Mammary epithelial cell (primary cell): ENCODE measurements around the gene MAP7D3.

Experiments used
- CTCF ChIP-seq, 2 donors: IDR thresholded peaks in 1 of 2; conservative IDR thresholded peaks in 1 of 2; 2 replicates each; pipeline ENCODE4 v1.5.1; 2011 to 2012; ENCODE audit warnings: inconsistent platforms in 2 of 2, low read length in 2 of 2, mild to moderate bottlenecking in 2 of 2, control low read depth in 1 of 2, low read depth in 1 of 2; ENCODE audit not compliant: insufficient read depth in 1 of 2; ENCODE audit errors: extremely low read depth in 1 of 2
- EZH2 ChIP-seq: IDR thresholded peaks from 2 replicates; pipeline ENCODE4 v1.6.1; 2012; ENCODE audit warnings: low read length, inconsistent platforms, borderline replicate concordance

- no peak for TF ChIP-seq CTCF (conservative IDR thresholded peaks at IDR 0.05 in 1 of 2, IDR thresholded peaks at IDR 0.05 in 1 of 2; ENCODE audit: extremely low read depth in 1 of 2, insufficient read depth in 1 of 2, low read depth in 1 of 2, low read length in 2 of 2)
- no peak for TF ChIP-seq EZH2
Measured at GRCh38 chrX:136258951-136259350, 7.8 kb upstream of the MAP7D3 start.
